Parathyroid adenoma (tissue), 2 donors: ENCODE data around the gene LBHD1.
A peak's percentile ranks its signal among the peaks of the same experiment; 100 is the strongest.

Experiments
- H2AFZ ChIP-seq: fragments of 300-600 bp; sonication (generic); one replicate; pipeline ENCODE4 v1.7.0; 2017; ENCODE audit warnings: antibody characterized with exemption, mild to moderate bottlenecking
- H3K27ac ChIP-seq: fragments of 300-600 bp; sonication (generic); one replicate; pipeline ENCODE4 v1.7.0; 2017
- H3K27me3 ChIP-seq: fragments of 300-600 bp; sonication (generic); one replicate; pipeline ENCODE4 v1.7.0; 2017; ENCODE audit warnings: low read length; ENCODE audit not compliant: control insufficient read depth, insufficient read depth
- H3K36me3 ChIP-seq: fragments of 300-600 bp; sonication (generic); one replicate; pipeline ENCODE4 v1.7.0; 2017; ENCODE audit warnings: low read length; ENCODE audit not compliant: control insufficient read depth, insufficient read depth
- H3K4me1 ChIP-seq: fragments of 300-600 bp; sonication (generic); one replicate; pipeline ENCODE4 v1.7.0; 2017; ENCODE audit warnings: control low read depth
- H3K4me2 ChIP-seq: fragments of 300-600 bp; sonication (generic); one replicate; pipeline ENCODE4 v1.7.0; 2017; ENCODE audit warnings: low read length
- H3K4me3 ChIP-seq: fragments of 300-600 bp; sonication (generic); one replicate; pipeline ENCODE4 v1.7.0; 2017; ENCODE audit warnings: low read depth, low read length
- H3K79me2 ChIP-seq: fragments of 300-600 bp; sonication (generic); one replicate; pipeline ENCODE4 v1.7.0; 2017; ENCODE audit warnings: control low read depth
- H3K9ac ChIP-seq: fragments of 300-600 bp; sonication (generic); one replicate; pipeline ENCODE4 v1.7.0; 2017; ENCODE audit warnings: mild to moderate bottlenecking
- H3K9me3 ChIP-seq: fragments of 300-600 bp; sonication (generic); one replicate; pipeline ENCODE4 v1.7.0; 2017; ENCODE audit warnings: low read length; ENCODE audit not compliant: control insufficient read depth
- TF ChIP-seq, protein P1 (sequence below): fragments of 300-600 bp; sonication (generic); IDR thresholded peaks from one replicate; pipeline ENCODE4 v1.7.0; 2017; ENCODE audit warnings: antibody characterized with exemption, mild to moderate bottlenecking
- donor health status: primary hyperparathyroidism.

Gene LBHD1

DNA sequence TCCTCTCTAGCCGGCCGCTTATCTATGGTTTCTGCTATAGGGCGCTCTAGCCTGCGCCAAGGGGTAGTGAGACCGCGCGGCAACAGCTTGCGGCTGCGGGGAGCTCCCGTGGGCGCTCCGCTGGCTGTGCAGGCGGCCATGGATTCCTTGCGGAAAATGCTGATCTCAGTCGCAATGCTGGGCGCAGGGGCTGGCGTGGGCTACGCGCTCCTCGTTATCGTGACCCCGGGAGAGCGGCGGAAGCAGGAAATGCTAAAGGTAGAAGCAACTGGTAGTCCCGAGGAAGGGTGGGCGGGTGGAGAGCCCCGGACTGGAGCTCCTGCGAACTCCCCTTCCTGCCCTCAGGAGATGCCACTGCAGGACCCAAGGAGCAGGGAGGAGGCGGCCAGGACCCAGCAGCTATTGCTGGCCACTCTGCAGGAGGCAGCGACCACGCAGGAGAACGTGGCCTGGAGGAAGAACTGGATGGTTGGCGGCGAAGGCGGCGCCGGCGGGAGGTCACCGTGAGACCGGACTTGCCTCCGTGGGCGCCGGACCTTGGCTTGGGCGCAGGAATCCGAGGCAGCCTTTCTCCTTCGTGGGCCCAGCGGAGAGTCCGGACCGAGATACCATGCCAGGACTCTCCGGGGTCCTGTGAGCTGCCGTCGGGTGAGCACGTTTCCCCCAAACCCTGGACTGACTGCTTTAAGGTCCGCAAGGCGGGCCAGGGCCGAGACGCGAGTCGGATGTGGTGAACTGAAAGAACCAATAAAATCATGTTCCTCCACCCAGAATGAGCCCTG, at the start of gene LBHD1, which contains the start of gene UQCC3:
LBHD1 (minus strand) TSS at position 660 of the 782 bp plus-strand sequence. CDS start 2,236 bp downstream, outside the sequence.
UQCC3 (plus strand) TSS at position 66 of the 782 bp plus-strand sequence; CDS start at position 139, 73 bp downstream.
- Histone ChIP-seq H3K27me3 (no peaks in the 10 kb centered on the region), H3K36me3 (no peaks in the 10 kb centered on the region), H3K4me2 (peak within 1 kb of the TSS; percentile 60), H3K4me3 (peak within 1 kb of the TSS; percentile 73), H3K9ac (no peak within 1 kb of the TSS), H3K79me2 (no peaks in the 10 kb centered on the region), H2AFZ (peak within 1 kb of the TSS; percentile 81), H3K9me3 (no peaks in the 10 kb centered on the region), H3K4me1 (peaks cover 2% of the 10 kb centered on the region), H3K27ac (peak within 1 kb of the TSS; percentile 75)
- TF ChIP-seq, protein P1, sequence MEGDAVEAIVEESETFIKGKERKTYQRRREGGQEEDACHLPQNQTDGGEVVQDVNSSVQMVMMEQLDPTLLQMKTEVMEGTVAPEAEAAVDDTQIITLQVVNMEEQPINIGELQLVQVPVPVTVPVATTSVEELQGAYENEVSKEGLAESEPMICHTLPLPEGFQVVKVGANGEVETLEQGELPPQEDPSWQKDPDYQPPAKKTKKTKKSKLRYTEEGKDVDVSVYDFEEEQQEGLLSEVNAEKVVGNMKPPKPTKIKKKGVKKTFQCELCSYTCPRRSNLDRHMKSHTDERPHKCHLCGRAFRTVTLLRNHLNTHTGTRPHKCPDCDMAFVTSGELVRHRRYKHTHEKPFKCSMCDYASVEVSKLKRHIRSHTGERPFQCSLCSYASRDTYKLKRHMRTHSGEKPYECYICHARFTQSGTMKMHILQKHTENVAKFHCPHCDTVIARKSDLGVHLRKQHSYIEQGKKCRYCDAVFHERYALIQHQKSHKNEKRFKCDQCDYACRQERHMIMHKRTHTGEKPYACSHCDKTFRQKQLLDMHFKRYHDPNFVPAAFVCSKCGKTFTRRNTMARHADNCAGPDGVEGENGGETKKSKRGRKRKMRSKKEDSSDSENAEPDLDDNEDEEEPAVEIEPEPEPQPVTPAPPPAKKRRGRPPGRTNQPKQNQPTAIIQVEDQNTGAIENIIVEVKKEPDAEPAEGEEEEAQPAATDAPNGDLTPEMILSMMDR, result no peak

DNA sequence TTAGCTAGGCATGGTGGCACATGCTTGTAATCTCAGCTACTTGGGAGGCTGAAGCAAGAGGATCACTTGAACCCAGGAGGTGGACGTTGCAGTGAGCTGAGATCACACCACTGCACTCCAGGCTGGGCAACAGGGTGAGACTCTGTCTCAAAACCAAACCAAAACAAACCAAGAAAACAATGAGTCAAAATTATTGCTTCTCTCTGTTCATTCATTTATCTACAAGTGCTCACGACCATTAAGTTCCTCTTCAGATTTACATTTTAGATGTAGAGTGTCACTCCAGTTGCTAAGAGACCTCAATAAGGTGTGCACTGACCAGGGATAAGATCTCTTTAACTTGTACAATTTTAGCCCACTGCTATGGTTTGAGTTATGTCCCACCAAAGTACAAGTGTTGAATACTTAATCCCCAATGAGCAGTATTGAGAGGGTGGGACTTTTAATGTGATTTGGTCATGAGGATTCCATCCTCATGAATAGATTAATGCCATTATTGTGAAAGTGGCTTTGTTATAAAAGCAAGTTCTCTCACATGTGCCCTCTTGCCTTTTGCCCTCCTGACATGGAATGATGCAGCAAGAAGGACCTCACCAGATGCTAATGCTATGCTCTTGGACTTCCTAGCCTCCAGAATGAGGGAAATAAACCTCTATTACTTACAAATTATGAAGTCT, 47.4 kb upstream of the LBHD1 start:
- TF ChIP-seq, protein P1, result no peak
- H3K4me1 ChIP-seq, result peaks cover 2% of the 10 kb centered on the region
- no peak overlapping the region for H3K4me2 ChIP-seq
- H2AFZ ChIP-seq, result no peak overlapping the region
- no peaks in the 10 kb centered on the region for H3K36me3 ChIP-seq
- no peaks in the 10 kb centered on the region for H3K9me3 ChIP-seq
- no peaks in the 10 kb centered on the region for H3K27me3 ChIP-seq
- H3K79me2 ChIP-seq, result peaks cover 41% of the 10 kb centered on the region
- H3K4me3 ChIP-seq, result no peak overlapping the region
- no peak overlapping the region for H3K27ac ChIP-seq
- H3K9ac ChIP-seq, result no peak overlapping the region

GRCh38 chr11:62716816-62717215, 44.7 kb upstream of the LBHD1 start:
- Histone ChIP-seq H3K9ac (no peak overlapping the region), H3K4me1 (no peaks in the 10 kb centered on the region), H3K27me3 (no peaks in the 10 kb centered on the region), H3K4me2 (no peak overlapping the region), H3K9me3 (no peaks in the 10 kb centered on the region), H3K27ac (no peak overlapping the region), H3K79me2 (peaks cover 18% of the 10 kb centered on the region), H3K36me3 (no peaks in the 10 kb centered on the region), H3K4me3 (no peak overlapping the region), H2AFZ (no peak overlapping the region)
- TF ChIP-seq, protein P1, result no peak

DNA sequence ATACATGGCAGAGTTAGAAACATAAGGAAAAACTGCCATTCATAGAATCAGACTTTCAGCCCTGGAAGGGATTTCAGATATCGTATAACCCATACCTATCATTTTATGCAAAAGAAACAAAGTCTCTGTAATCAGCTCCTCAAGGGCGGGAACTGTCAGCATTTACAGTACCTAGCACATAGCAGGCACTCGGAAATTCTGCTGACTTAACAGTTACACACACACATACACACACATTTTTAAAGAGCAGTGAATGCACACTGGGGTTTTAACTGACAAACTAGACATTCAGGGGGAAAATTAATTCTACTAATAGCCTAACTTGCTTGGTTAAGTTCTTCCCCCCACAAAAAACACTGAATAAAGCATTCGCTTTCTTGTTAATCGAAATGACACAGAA, 44.1 kb upstream of the LBHD1 start:
- H3K9me3 ChIP-seq, result no peaks in the 10 kb centered on the region
- H2AFZ ChIP-seq, result no peak overlapping the region
- H3K4me1 ChIP-seq, result no peaks in the 10 kb centered on the region
- no peak overlapping the region for H3K27ac ChIP-seq
- H3K4me2 ChIP-seq, result no peak overlapping the region
- H3K27me3 ChIP-seq, result no peaks in the 10 kb centered on the region
- TF ChIP-seq, protein P1, result no peak
- H3K4me3 ChIP-seq, result no peak overlapping the region
- no peaks in the 10 kb centered on the region for H3K36me3 ChIP-seq
- peaks cover 15% of the 10 kb centered on the region for H3K79me2 ChIP-seq
- no peak overlapping the region for H3K9ac ChIP-seq
